K562 (cell line): ENCODE measurements around the gene VGF. TPM values are rescaled to one million over a fixed set of nuclear protein-coding genes. Genes with fewer than 3 reads are reported as not detected.

ENCODE experiments used
- FUS ChIP-seq: fragments of 200-400 bp; formaldehyde crosslinking; optimal IDR thresholded peaks from 2 replicates; pipeline ENCODE3; 2017; ENCODE audit warnings: low read depth, low read length
- KLF10 ChIP-seq: fragments of 250-450 bp; sonication (Bioruptor Pico); IDR thresholded peaks from 2 replicates; pipeline ENCODE4 v1.6.1; 2021; ENCODE audit warnings: matching md5 sums
- MAZ ChIP-seq, 2 experiments: fragments of 450-650 bp in 1 of 2; sonication (generic) in 1 of 2; formaldehyde crosslinking; IDR thresholded peaks in 1 of 2; conservative IDR thresholded peaks in 1 of 2; 2 replicates each; pipeline versions ENCODE4 v1.4.0 to v1.5.0; 2020; ENCODE audit warnings: mild to moderate bottlenecking in 1 of 2, missing genetic modification reagents in 1 of 2
- OTX1 ChIP-seq: fragments of 450-650 bp; formaldehyde crosslinking; IDR thresholded peaks from 2 replicates; pipeline ENCODE4 v1.4.0; 2022; ENCODE audit warnings: mild to moderate bottlenecking
- REST ChIP-seq, 2 experiments: fragments of 450-650 bp; formaldehyde crosslinking in 1 of 2; IDR thresholded peaks; 2 replicates each; pipeline versions ENCODE4 v1.4.0 to v1.6.1; 2014 to 2020; ENCODE audit warnings: mild to moderate bottlenecking in 2 of 2, borderline replicate concordance in 1 of 2, low read depth in 1 of 2
- UBTF ChIP-seq, 2 experiments: IDR thresholded peaks; 2 replicates each; pipeline ENCODE4 v1.6.1; 2012; ENCODE audit warnings: improper control_type of control experiment in 2 of 2, low read depth in 2 of 2, low read length in 2 of 2, borderline replicate concordance in 1 of 2
- ZBTB9 ChIP-seq: fragments of 450-650 bp; formaldehyde crosslinking; IDR thresholded peaks from 2 replicates; pipeline ENCODE4 v1.4.0; 2020; ENCODE audit warnings: mild to moderate bottlenecking, moderate library complexity
- ZNF140 ChIP-seq: fragments of 250-450 bp; sonication (Bioruptor Pico); IDR thresholded peaks from 2 replicates; pipeline ENCODE4 v1.8.0; 2021; ENCODE audit warnings: moderate library complexity, mild to moderate bottlenecking, inconsistent platforms
- ZNF197 ChIP-seq: fragments of 200-800 bp; sonication (Bioruptor generic); IDR thresholded peaks from 2 replicates; pipeline ENCODE4 v1.6.1; 2016; ENCODE audit warnings: low read depth, missing genetic modification characterization, missing compliant biosample characterization
- ZNF408 ChIP-seq: fragments of 250-450 bp; sonication (Bioruptor Pico); IDR thresholded peaks from 2 replicates; pipeline ENCODE4 v1.4.0; 2020; ENCODE audit warnings: low read depth, mild to moderate bottlenecking, moderate library complexity
- polyA plus RNA-seq, 8 experiments: library from polyadenylated mRNA; depleted of rRNA in 4 of 8; stranded (reverse) in 5 of 8; unstranded in 3 of 8; fragments of >200 nt; fragmentation: Nextera tagmentation in 2 of 8; fragmentation: Illumina TruSeq in 1 of 8; extraction: Ambion mirVana in 2 of 8; extraction: Trizol in 1 of 8; gene quantifications; 2 replicates each; pipeline versions ENCODE4 v1.2.1 to v1.2.3, GENCODE V29; 2011 to 2014; ENCODE audit warnings: inconsistent platforms in 1 of 8, missing spikeins in 1 of 8
- total RNA-seq, 7 experiments: library from RNA; depleted of rRNA in 6 of 7; stranded (reverse); fragments of >200 nt in 6 of 7; fragmentation: Illumina TruSeq in 2 of 7; extraction: Trizol in 2 of 7; gene quantifications; 2 replicates each; pipeline versions ENCODE4 v1.2.1 to v1.2.3, GENCODE V29; 2011 to 2021; ENCODE audit warnings: low replicate concordance in 1 of 7

VGF gene
- total and polyA plus RNA-seq, 9 of the 15 experiments (the other 6 are each of a cell fraction or from before 2014, with no cell fraction given) = 0.03 to 5.7 (median 0.34) TPM

- TF ChIP-seq REST (IDR thresholded peaks at IDR 0.05; ENCODE audit: borderline replicate concordance) (no peak; the same call in 1 of the 2 replicates), REST (CRISPR knock-in tag; IDR thresholded peaks at IDR 0.05; ENCODE audit: low read depth) (peak; percentile 36; the same call in 1 of the 2 replicates), FUS (no peak), OTX1 (0 out of 2 replicates have a peak, but pooled peaks have one; percentile 5), UBTF (IDR thresholded peaks at IDR 0.05; ENCODE audit: borderline replicate concordance in 1 of 2, low read depth in 2 of 2, low read length in 2 of 2) (0 out of 4 replicates have a peak, but pooled peaks of 1 of the 2 experiments have one; percentile 66), ZNF140 (CRISPR knock-in tag) (no peak), ZBTB9 (no peak), ZNF408 (CRISPR knock-in tag) (no peak), KLF10 (CRISPR knock-in tag) (no peak), MAZ (CRISPR knock-in tag; conservative IDR thresholded peaks at IDR 0.05 in 1 of 2, IDR thresholded peaks at IDR 0.05 in 1 of 2) (peak in 1 of 2 experiments; percentile 20; a peak in 1 of 4 replicates), ZNF197 (CRISPR knock-in tag) (no peak)
These were observed 1.9 kb downstream of the VGF start (continued) for GRCh38 chr7:101163279-101164070.
